K562 (cell line): ENCODE measurements around the gene ACO2. TPM values are rescaled to one million over a fixed set of nuclear protein-coding genes. Genes with fewer than 3 reads are reported as not detected.

Experiments
- CREBBP ChIP-seq: IDR thresholded peaks from one replicate; pipeline ENCODE4 v1.6.1; 2012; ENCODE audit warnings: low read depth, mild to moderate bottlenecking, control low read depth, inconsistent platforms, low read length
- ESRRA ChIP-seq: fragments of 450-650 bp; IDR thresholded peaks from 2 replicates; pipeline ENCODE4 v1.6.1; 2014; ENCODE audit warnings: low read depth, mild to moderate bottlenecking, moderate library complexity, borderline replicate concordance
- FOXO4 ChIP-seq: fragments of 450-650 bp; formaldehyde crosslinking; IDR thresholded peaks from 2 replicates; pipeline ENCODE4 v1.4.0; 2020; ENCODE audit warnings: mild to moderate bottlenecking, moderate library complexity
- LCOR ChIP-seq: sonication (generic); formaldehyde crosslinking; IDR thresholded peaks from 2 replicates; pipeline ENCODE4 v1.8.0; 2022; ENCODE audit warnings: mild to moderate bottlenecking, missing genetic modification reagents
- MXI1 ChIP-seq: IDR thresholded peaks from 2 replicates; pipeline ENCODE4 v1.6.1; 2011; ENCODE audit warnings: low read depth, mild to moderate bottlenecking, improper control_type of control experiment, low read length
- NFRKB ChIP-seq: fragments of 450-650 bp; IDR thresholded peaks from 2 replicates; pipeline ENCODE4 v1.6.1; 2016; ENCODE audit warnings: low read depth
- PHF20 ChIP-seq: fragments of 450-650 bp; IDR thresholded peaks from 2 replicates; pipeline ENCODE4 v1.6.1; 2018; ENCODE audit not compliant: partially characterized antibody
- PHF8 ChIP-seq: fragments of 200-600 bp; sonication (generic); IDR thresholded peaks from 2 replicates; pipeline ENCODE4 v1.6.1; 2012; ENCODE audit warnings: mixed run types, mild to moderate bottlenecking, inconsistent platforms, low read length, moderate library complexity, borderline replicate concordance
- REST ChIP-seq, 2 experiments: fragments of 450-650 bp; formaldehyde crosslinking in 1 of 2; IDR thresholded peaks; 2 replicates each; pipeline versions ENCODE4 v1.4.0 to v1.6.1; 2014 to 2020; ENCODE audit warnings: mild to moderate bottlenecking in 2 of 2, borderline replicate concordance in 1 of 2, low read depth in 1 of 2
- RFX1 ChIP-seq: fragments of 450-650 bp; IDR thresholded peaks from 2 replicates; pipeline ENCODE4 v1.6.1; 2016; ENCODE audit warnings: mild to moderate bottlenecking, moderate library complexity
- SIN3A ChIP-seq, 2 experiments: fragments of 150-350 bp in 1 of 2; IDR thresholded peaks; 2 replicates each; pipeline ENCODE4 v1.6.1; 2011 to 2016; ENCODE audit warnings: borderline replicate concordance in 2 of 2, low read depth in 2 of 2, low read length in 2 of 2, mild to moderate bottlenecking in 2 of 2, moderate library complexity in 2 of 2; ENCODE audit not compliant: control insufficient read depth in 1 of 2
- ZFX ChIP-seq: sonication (generic); formaldehyde crosslinking; IDR thresholded peaks from 2 replicates; pipeline ENCODE4 v1.8.0; 2022; ENCODE audit warnings: mild to moderate bottlenecking, missing genetic modification reagents, moderate library complexity
- polyA plus RNA-seq, 8 experiments: library from polyadenylated mRNA; depleted of rRNA in 4 of 8; stranded (reverse) in 5 of 8; unstranded in 3 of 8; fragments of >200 nt; fragmentation: Nextera tagmentation in 2 of 8; fragmentation: Illumina TruSeq in 1 of 8; extraction: Ambion mirVana in 2 of 8; extraction: Trizol in 1 of 8; gene quantifications; 2 replicates each; pipeline versions ENCODE4 v1.2.1 to v1.2.3, GENCODE V29; 2011 to 2014; ENCODE audit warnings: inconsistent platforms in 1 of 8, missing spikeins in 1 of 8
- total RNA-seq, 7 experiments: library from RNA; depleted of rRNA in 6 of 7; stranded (reverse); fragments of >200 nt in 6 of 7; fragmentation: Illumina TruSeq in 2 of 7; extraction: Trizol in 2 of 7; gene quantifications; 2 replicates each; pipeline versions ENCODE4 v1.2.1 to v1.2.3, GENCODE V29; 2011 to 2021; ENCODE audit warnings: low replicate concordance in 1 of 7
- TF ChIP-seq, protein P1 (sequence below), 3 experiments: fragments of 200-800 bp in 1 of 3; fragments of 250-450 bp in 1 of 3; fragments of 450-650 bp in 1 of 3; sonication (Bioruptor Pico) in 1 of 3; sonication (Bioruptor generic) in 1 of 3; formaldehyde crosslinking in 1 of 3; IDR thresholded peaks; 2 replicates each; pipeline versions ENCODE4 v1.6.1 to v1.8.0; 2016 to 2022; ENCODE audit warnings: mild to moderate bottlenecking in 2 of 3, missing genetic modification characterization in 2 of 3, missing compliant biosample characterization in 1 of 3, moderate library complexity in 1 of 3

The ACO2 gene
- total and polyA plus RNA-seq, 9 of the 15 experiments (the other 6 are each of a cell fraction or from before 2014, with no cell fraction given) = 16.2 to 119 (median 43.2) TPM

DNA sequence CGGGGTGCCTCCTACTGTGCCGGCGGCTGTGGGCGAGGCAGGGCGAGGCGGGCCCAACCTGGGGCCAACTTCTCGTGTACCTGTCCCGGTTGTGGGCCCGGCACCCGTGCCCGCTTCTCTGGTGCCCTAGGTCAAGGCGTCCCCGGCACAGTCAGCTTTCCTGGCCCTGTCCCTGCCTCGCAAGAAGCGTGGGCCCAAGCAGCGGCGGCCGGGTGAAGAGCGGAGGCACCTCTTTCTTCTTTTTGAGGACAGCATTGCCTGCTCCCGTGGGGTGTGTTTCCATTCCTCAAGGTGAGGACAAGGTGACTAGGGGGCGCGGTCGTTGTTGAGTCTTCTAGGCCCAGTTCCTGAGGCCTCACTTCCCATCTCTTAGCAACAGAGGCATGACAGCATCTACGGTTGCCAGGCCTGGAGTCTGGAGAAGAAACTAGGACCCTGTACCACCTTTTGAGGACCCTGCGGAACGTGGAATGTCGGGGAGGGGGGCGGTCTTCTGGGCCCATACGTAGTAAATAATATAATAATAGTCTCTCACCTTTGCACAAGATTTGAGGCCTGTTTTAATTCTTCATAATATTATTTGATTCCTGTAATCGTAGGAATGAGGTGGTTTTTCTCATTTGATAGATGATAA lies 418 bp downstream of the ACO2 start (continued):
- TF ChIP-seq LCOR (0 out of 2 replicates have a peak, but pooled peaks have one; percentile 9), FOXO4 (CRISPR knock-in tag) (no peak), RFX1 (peak; percentile 82), ZFX (CRISPR knock-in tag) (peak; percentile 90), MXI1 (0 out of 2 replicates have a peak, but pooled peaks have one; percentile 8), NFRKB (peak; percentile 19), CREBBP (no peak), PHF8 (peak; percentile 56; the same call in 1 of the 2 replicates), SIN3A (IDR thresholded peaks at IDR 0.05; ENCODE audit: borderline replicate concordance in 2 of 2, control insufficient read depth in 1 of 2, low read depth in 2 of 2, low read length in 2 of 2) (peak in 1 of 2 experiments; percentile 35; a peak in 1 of 4 replicates), REST (IDR thresholded peaks at IDR 0.05; ENCODE audit: borderline replicate concordance) (no peak), REST (CRISPR knock-in tag; IDR thresholded peaks at IDR 0.05; ENCODE audit: low read depth) (0 out of 2 replicates have a peak, but pooled peaks have one; percentile 34), PHF20 (peak; percentile 17), ESRRA (peak; percentile 99)
- TF ChIP-seq, protein P1, sequence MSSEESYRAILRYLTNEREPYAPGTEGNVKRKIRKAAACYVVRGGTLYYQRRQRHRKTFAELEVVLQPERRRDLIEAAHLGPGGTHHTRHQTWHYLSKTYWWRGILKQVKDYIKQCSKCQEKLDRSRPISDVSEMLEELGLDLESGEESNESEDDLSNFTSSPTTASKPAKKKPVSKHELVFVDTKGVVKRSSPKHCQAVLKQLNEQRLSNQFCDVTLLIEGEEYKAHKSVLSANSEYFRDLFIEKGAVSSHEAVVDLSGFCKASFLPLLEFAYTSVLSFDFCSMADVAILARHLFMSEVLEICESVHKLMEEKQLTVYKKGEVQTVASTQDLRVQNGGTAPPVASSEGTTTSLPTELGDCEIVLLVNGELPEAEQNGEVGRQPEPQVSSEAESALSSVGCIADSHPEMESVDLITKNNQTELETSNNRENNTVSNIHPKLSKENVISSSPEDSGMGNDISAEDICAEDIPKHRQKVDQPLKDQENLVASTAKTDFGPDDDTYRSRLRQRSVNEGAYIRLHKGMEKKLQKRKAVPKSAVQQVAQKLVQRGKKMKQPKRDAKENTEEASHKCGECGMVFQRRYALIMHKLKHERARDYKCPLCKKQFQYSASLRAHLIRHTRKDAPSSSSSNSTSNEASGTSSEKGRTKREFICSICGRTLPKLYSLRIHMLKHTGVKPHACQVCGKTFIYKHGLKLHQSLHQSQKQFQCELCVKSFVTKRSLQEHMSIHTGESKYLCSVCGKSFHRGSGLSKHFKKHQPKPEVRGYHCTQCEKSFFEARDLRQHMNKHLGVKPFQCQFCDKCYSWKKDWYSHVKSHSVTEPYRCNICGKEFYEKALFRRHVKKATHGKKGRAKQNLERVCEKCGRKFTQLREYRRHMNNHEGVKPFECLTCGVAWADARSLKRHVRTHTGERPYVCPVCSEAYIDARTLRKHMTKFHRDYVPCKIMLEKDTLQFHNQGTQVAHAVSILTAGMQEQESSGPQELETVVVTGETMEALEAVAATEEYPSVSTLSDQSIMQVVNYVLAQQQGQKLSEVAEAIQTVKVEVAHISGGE (CRISPR knock-in tag; IDR thresholded peaks at IDR 0.05) = peak in 1 of 3 experiments; percentile 38; a peak in 1 of 6 replicates
